GM21515 (cell line): ENCODE results near the gene HSD11B1L.

Experiments used
- ATAC-seq: cut with Tn5 transposase; IDR thresholded peaks from one replicate; pipeline ENCODE4 v1.9.1; 2021; ENCODE audit not compliant: unreplicated experiment

Gene HSD11B1L, protein sequence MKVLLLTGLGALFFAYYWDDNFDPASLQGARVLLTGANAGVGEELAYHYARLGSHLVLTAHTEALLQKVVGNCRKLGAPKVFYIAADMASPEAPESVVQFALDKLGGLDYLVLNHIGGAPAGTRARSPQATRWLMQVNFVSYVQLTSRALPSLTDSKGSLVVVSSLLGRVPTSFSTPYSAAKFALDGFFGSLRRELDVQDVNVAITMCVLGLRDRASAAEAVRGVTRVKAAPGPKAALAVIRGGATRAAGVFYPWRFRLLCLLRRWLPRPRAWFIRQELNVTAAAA

DNA sequence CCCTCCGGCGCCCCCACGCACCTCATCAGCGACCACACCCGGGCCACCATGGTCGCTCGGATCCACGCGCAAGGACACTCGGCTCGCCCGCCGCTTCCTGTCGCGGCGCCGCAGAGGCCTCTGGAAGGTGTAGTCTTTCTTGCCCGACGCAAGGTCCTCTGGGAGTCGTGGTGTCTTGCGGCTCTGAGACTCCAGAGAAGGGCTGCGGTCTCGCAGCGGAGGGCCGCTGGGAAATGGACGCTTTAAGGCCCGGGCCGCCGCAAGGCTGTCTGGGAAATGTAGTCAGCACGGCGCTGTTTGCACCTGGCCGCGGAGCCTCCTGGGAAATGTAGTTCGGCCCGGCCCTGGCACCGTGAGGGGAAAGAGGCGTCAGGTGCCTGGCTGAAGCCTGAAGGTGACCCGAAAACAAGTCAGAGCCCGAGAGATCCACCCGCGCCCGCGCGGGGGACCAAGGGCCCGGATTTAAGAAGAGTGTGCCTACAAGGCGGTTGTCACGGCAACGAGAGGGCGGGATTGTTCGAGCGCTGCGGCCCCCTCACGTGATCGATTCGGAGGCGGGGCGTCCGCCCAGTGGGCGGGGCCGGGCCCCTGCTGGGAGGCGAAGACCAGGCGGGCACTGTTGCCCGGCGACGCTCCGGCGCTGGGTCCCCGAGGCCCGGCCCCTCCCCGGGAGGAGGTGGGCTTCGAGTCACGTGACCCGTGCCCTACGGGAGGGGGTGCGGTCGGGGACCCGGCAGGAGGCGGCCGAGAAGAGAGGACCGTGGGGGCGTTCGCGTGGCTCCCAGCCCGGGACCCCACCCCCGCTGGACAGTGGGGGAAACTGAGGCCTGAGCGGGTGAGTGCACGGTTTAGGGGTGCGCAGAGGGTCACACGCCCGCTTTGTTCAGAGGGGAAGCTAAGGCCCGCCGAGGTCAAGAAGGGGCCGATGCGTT, at the start of gene HSD11B1L, which contains the start of gene MICOS13:
Gene HSD11B1L, plus strand, starts transcription at position 591 of the 932 bp plus-strand sequence. CDS start 3,806 bp downstream, outside the sequence.
Gene MICOS13, minus strand, starts transcription at position 80 of the 932 bp plus-strand sequence. Its CDS starts 30 bp downstream, at position 50.
- peak; percentile 78 for ATAC-seq

DNA sequence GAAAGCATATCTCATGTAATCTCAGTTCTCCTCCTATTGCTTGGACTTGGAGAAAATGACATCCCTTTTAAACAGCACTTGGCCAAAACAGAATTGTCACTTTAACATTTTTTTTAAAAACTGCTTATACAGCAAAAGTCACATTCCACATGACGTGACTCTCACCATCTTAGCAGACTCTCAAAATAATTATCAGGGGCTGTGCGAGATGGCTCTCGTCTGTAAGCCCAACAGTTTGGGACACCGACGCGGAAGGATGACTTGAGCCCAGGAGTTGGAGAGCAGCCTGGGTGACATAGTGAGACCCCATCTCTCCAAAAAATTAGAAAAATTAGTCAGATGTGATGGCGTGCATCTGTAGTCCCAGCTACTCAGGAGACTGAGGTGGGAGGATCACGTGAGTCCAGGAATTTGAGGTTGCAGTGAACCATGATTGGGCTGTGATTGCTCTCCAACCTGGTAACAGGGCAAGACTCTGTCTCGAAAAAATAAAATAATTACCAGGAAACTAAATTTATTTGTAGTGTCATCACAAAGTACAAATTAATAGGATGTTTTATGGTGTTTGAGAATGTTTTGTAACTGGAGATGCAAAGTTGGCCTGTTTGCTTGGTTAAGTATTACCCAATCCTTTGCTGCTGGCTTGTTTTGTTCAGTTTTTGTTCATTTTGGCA, 49.1 kb upstream of the HSD11B1L start:
- no peak for ATAC-seq

DNA sequence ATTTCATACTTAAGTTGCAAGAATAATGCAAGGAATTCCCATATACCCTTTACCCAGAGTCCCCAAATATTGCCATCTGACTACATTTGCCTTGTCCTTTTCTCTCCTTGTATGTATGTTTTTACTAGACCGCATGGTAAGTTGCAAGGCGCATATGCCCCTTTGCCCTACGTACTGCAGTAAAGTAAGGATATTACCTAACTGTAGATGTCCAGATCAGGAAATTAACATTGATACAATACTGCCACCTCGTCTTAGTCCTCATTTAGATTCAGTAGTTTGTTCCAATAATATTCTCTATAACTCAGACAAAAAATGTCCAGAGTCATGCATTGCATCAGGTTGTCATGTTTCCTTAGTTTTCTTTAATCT, 48.6 kb upstream of the HSD11B1L start:
- no peak for ATAC-seq

DNA sequence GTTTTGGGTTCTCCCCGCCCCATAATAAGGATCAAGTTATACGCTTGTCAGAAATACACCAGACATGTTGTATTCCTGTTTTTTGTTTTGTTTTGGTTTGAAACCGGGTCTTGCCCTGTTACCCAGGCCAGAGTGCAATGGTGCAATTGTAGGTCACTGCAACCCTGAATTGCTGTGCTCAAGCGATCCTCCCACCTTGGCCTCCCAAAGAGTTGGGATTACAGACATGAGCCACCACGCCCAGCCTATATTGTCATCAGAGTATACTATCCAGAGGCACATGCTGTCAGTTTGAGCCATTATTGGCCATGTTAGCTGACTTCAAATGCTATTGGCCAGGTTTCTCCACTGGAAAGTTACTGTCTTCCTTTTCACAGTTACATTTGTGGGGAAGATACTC, 48.2 kb upstream of the HSD11B1L start:
- ATAC-seq, result no peak

DNA sequence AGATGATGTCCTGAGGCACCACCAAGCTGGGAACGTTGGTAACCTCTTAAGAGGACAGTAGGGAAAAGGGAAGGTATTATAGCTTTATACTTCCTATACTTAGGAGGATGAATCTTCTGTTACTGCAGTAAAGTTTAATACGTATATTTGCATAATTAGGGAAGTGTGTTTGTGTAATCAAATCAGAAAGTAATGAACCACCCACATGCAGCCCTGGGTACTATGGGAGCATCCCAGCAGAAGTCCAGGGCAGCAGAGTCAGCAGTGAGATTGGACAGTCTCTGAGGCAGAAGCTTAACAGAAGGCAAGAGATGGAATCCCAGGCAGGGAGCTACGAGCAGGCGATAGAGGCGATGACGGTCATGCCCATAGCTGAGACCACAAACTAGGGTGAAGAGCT, 45.4 kb upstream of the HSD11B1L start:
- ATAC-seq, result no peak

DNA sequence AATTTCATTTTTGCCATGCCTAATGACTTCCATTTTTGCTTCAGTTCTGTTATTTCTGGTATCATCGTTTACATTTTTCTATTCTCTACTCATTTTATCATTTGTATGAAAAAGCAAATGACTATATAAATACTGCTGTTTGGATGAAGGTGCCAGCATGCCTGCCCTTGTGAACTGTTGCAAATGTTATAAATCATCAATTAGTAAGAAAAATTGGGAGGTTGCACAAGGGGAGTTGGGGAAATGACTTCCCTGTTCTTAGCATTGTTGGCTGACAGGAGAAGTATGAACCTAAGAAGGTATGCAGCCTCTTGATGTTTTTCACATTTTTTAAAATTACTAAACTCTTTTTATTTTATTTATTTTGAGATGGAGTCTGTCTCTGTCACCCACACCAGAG, 42.9 kb upstream of the HSD11B1L start:
- ATAC-seq, result no peak

DNA sequence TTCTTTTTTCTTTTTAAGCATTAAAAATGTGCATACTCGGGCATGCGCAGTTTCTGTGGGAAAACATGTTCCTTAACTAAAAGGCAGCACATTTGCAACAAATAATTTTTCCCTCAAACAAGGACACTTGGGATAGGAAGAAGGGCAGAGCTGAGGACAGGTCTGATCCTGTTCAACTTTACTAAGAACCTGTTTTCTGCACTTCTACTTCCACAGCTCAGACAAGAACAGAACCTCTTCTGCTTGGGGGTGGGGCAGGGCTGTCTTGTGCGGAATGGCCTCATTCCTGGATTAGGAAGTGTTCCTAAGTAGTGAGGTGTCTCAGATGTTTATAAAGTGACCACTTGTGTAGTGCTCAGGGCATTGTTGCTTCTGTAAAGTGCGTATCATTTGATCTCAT, 39.7 kb upstream of the HSD11B1L start:
- ATAC-seq, result no peak

DNA sequence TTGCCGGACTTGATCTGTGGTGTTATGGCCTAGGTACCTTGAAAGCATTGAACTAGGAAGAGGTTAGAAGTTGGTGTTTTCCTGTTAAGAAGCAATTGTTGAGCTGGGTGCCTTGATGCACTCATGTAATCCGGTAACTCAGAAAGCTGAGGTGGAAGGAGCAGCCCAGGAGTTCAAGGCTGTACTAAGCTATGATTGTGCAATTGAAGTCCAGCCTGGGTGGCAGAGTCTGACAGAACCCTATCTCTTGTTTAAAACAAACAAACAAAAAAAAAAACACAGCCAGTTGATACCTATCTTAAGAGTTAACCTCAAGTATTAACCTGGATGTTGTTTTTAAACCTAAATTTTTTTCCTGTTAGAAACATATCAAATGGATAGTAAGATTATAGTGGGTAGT, 38.6 kb upstream of the HSD11B1L start:
- ATAC-seq, result no peak

DNA sequence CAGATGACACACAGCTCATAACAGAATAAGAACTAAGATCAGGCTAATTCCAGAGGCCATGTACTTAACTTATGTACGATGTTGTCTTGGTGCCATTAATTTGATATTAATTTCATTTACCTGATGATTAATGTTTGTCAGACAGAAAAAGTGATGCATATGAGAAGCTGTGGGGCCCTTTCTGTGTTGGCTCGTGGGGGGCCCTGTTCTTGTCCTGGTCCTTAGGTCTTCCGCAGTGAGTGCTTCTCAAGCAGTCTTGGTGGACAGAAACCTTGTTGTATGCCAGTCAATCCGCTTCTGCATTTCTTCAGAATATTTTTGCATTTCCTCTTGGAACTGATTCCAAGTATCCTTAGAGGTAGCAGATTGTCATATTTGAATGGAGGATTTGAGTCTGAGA, 37.8 kb upstream of the HSD11B1L start:
- no peak for ATAC-seq

DNA sequence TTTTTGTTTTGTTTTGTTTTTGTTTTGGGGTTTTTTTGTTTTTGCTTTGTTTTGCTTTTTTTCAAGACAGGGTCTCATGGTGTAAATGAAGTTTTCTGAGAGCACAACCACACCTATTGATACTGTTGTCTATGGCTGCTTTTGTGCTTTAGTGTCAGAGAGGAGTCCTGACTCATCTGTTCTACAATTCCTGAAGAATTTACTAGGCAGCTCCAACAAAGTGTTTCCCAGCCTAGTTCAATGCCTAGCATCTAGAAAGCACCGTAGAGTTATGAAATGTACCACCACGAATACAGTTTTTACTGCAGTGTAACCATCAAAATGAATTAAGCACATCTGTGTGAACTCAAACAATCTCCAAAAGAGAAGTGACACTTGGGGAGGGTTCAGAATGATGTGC, 36.8 kb upstream of the HSD11B1L start:
- no peak for ATAC-seq

DNA sequence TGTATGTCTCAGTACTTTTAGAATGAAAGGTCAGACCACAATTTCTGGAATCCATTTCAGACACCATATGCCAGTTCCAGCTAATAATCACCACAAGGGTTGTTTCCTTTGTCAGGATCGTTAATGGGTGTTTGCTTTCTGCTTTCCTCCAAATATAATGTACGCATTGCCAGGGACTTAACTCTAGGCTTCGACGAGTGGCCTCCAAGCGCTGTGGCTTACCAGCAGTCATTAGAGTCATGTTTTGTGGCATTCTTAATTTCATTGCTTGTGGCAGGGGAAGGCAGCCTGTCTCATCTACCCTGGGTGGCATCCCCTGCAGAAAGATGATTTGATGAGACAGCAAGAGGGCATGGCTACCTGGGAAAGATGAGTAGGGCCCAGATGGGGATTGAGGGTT, 35.4 kb upstream of the HSD11B1L start:
- ATAC-seq, result no peak

DNA sequence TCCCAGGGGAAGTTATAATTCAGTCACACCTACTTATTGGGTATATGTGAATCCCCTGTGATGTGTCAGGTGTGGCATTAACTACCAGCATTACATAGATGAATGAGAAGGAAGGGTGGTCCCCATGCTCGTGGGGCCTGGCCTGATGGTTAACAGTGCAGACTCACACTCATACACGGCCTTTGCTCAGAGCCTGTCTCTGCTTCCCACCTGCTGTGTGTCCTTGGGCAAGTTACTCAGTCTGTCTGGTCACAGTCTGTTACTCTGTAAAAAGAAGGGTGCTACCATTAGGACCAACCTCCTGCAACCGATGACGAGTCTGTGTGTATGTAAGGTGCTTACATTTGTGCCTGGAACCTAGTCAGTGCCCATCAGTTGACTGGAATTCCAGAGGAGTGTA, 34.1 kb upstream of the HSD11B1L start:
- ATAC-seq, result no peak

DNA sequence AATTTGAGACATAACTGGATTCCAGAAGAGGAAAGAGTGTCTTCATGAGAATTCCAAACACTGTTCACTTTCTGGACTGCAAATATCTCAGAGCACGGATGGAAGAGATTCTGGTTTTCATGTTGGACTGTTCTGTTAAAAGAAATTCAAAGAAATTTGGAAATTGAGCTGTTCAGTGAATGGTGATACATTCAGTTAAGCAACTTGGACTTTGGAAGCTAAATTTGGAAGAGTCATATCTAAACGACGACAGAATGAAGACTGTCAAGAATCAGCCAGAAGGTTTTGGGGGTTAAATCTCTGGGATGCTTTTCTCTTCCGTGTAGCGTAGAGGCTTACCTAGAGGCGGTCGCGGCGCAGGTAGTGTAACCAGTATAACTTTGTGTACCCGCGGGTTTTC, 32.4 kb upstream of the HSD11B1L start:
- no peak for ATAC-seq

DNA sequence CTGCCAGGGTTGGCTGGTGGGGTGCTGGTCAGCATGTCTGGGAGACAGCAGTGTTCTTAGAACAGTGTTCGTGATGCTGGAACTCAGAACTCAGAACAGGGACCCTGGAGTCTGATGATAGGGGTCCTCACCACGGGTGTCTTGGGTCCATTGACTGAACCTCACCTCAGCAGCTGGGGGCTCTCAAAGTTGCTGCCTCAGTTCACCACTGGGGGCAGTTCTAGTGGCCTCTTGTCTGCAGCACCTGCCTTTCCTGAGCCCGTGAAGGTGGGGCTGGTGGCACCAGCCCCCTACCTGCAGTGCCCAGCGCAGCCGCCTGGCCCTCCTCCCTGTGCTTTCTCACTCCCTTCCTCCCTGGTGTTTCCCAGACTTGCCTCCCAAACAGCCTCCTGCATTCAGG, 29.5 kb upstream of the HSD11B1L start:
- ATAC-seq, result no peak

DNA sequence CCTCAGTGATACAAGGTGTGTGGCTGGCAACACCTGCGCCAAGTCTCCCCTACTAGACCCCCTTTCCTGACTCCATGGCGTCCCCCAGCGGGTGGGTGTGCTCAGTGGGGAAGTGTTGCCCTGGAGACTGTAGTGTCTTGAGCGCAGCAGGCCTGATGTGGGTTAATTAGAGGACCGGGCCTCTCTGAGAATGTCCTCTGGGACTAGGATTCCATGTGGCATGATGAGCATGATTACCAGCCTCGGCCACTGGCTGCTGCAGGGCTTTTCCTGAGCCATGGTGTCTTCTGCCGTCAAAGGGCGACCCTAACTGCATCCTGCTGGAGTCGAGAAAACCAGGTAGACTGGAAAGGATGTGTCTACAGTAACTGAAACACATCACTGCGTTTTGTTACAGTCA, 28.6 kb upstream of the HSD11B1L start:
- ATAC-seq, result no peak

DNA sequence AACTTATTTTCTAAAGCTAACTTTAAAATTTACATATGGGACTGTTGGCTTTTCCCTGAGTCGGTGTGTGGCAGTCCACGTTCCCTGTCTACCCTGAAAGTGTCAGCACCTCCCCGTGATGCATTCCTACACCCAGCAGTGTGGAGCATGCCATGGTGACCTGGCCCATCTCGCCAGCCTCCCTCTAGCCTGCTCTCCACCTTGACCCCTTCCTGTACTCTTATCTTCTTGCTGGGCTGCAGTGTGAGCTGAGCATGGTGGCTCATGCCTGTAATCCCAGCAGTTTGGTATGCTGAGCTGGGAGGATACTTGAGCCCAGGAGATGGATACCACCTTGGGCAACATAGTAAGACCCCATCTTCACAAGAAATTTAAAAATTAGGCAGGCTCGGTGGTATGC, 25.9 kb upstream of the HSD11B1L start:
- ATAC-seq, result no peak

DNA sequence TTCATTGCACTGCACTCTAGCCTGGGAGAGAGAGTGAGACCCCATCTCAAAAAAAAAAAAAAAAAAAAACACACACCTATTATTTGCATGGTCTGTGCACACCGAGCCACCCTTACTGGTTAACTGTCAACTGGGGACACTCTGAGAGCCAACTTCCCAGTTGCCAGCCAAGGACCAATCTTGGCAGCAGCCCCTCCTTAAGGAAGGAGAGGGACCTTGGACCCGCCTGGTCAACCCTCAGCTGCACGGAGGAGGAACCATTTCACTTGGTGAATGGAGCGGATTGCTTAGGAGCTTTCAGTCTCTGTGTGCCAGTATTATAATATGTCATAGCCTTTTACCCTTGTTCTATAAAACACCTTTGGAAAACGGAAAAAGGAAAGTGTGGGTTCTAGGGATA, 25.4 kb upstream of the HSD11B1L start:
- no peak for ATAC-seq

DNA sequence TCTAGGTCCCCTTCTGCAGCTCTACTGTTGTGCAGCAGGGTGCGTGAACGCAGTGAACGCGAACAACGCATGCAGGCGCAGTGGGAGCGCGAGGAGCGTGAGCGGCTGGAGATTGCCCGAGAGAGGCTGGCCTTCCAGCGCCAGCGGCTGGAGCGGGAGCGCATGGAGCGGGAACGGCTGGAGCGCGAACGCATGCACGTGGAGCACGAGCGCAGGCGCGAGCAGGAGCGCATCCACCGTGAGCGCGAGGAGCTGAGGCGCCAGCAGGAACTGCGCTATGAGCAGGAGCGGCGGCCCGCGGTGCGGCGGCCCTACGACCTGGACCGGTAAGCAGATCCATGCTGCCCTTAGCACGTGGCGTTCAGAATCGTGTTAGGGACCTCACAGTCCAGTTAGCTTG, 19.3 kb upstream of the HSD11B1L start:
- no peak for ATAC-seq

DNA sequence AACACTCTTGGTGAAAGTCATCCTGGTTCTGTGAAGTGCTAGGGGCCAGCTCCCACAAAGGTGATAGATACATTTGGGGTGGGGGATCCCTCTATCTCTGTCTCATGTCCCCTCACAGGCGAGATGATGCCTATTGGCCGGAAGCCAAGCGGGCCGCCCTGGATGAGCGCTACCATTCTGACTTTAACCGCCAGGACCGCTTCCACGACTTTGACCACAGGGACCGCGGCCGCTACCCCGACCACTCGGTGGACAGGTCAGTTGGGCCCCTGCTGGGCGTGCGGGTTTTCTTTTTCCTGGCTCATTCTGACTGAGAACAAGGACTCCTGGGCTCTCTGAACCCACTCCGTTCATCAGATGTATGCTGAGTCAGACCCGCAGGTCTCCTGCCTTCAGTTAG, 16.9 kb upstream of the HSD11B1L start:
- ATAC-seq, result no peak

DNA sequence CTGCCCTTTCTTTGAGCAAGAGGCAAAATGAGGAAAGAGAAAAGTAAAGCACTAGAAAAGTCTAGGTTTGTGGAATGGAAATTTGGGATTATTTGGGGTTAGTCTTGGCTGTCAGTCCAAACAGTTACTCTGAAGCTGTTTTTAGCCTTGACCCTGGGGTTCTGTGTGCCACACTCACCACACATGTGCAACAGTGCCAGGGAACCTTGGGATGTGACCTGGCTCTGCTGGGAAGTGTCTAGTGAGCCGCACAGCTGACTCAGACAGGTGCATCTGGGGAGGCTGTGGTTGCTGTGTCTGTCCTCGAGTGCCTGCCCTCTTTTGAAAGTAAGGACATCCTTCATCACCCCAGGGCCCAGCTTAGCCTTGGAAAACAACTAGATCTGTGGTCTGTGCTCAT, 16.3 kb upstream of the HSD11B1L start:
- ATAC-seq, result no peak

DNA sequence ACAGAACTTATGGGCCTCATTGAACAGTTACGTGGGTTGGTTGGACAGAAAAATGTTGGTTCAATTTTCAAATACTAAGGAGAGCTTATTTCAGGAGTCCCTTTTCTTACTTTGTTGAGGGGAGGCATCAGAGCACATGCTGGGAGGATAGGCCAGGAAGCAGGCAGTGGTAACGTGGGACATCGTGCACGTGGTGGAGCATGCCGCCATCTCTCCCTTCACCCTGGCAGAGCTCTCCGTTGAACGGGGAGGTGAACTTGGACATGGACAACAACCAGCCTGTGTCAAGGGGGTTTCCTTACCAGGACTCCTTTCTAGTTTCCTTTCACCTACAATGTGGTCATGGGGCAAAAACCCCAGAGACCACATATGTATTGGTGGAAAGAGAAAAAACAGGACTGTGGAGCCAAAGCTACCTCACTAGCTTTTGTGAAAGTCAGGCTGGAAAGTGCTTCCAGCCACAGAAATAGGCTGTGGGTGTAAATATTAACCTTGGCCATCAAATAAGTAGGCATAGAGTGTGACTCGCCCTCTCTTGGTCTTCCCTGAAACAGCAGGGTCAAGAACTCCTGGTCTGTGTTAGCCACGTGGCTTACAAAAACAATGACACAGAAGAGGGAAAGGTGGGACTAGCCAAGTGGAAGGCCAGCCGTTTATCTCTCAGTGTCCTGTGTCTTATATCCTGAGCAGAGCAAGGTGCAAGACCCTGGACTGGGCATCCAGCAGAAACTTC, 14.9 kb upstream of the HSD11B1L start:
- ATAC-seq, result no peak
